NCI-H446 treated with DMSO at 0.1 percent for 48 hours (cell line): ENCODE measurements around the gene DHODH.
"Not testable (repeated sequence)": the region's sequence is repeated elsewhere in the genome, so short reads cannot be mapped to it uniquely, and the experiment has no call there.

Experiments used
- DNase-seq: peaks from one replicate; lab custom pipeline; 2025; lab: John Stamatoyannopoulos, UW

DHODH gene

DNA sequence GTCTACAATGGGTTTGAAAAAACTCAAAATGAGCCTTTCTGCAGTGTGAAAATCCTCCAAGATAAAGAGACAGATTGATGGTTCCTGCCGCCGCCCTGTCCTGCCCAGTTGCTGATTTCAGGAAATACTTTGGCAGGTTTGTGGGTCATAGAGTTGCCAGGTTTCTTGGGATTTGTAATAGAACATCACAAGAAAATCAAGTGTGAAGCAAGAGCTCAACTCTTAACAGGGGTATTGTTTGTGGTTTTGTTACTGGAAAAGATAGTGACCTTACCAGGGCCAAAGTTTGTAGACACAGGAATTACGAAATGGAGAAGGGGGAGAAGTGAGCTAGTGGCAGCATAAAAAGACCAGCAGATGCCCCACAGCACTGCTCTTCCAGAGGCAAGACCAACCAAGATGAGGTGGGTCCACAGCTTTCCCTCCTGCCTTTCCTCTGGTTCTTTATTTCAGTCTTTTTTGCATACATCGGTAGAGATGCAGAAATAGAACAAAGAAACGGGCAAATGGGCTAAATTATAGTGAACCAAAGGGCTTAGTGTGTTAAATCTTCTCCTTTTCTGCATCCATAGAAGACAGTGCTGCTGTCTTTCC is 45.8 kb downstream of the DHODH start, which contains the start of gene HP:
Gene HP (plus strand): TSS at position 252 of the 594 bp plus-strand sequence. CDS start 148 bp downstream, at position 400.
- not testable (repeated sequence) for DNase-seq

- no peak for DNase-seq
Observed at GRCh38 chr16:72055911-72056310, 47.4 kb downstream of the DHODH start.

- DNase-seq, result not testable (repeated sequence)
Observed at GRCh38 chr16:72057313-72057712, 48.8 kb downstream of the DHODH start.

DNA sequence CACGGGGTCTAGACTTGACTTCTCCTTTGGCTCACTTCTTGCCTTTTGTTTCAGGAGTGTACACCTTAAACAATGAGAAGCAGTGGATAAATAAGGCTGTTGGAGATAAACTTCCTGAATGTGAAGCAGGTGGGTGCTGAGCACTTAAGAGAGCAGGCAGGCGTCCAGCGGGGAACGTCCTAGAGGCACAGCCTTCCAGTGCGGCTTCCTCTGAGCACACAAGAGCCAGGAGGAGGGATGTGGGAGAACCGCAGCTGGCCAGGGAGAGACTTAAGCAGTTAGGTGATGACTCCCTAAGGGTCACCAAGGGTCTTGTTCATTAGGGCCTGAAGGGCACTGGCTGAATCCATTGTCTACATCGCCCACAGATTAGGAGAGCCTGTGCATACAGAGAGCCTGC is 50.5 kb downstream of the DHODH start:
- not testable (repeated sequence) for DNase-seq

DNA sequence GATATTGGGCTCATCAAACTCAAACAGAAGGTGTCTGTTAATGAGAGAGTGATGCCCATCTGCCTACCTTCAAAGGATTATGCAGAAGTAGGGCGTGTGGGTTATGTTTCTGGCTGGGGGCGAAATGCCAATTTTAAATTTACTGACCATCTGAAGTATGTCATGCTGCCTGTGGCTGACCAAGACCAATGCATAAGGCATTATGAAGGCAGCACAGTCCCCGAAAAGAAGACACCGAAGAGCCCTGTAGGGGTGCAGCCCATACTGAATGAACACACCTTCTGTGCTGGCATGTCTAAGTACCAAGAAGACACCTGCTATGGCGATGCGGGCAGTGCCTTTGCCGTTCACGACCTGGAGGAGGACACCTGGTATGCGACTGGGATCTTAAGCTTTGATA is 51.9 kb downstream of the DHODH start:
- DNase-seq, result no peak

DNA sequence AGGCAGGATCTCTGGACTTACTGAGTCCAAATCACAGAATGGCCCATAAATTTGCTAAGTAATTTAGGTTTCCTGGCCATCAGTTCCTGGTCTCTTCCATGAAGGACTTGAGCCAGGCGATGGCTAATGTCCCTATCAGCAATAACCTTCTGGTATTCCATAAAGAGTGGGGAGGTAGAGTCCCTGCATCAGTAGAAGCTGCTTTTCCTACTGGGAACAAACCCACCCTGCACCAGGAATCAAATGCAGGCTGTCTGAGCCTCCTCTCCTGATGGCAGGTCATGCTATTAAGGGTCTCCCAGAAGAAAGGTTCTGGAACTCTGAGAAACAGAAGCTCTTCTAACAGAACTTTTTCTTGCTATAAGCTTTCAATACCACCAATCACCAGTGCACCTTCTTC is 53.0 kb downstream of the DHODH start:
- no peak for DNase-seq

DNA sequence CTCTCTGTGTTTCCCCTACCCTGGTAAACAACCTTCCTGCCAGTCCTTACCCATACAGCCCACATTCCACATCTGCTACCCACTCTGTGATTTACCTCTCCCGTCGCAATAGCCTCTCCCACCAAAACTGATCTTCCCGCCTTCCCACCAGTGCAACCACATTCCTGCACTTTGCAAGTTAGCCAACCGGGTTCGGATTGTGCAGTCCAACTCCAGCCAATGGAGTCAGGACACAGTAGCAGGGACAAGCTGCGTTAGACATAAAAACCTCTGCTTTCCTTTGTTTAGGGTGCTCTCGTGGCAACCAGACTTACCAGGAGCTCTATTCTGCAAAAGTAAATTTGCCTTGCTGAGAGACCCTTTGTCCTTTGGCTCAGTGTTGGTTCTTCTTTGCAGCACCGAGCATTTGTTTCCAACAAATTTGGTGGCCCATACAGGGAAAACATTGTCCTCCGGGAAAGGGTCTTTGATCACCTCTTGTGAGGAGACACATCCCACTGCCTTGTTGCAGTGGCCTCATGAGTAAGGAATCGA is 55.9 kb downstream of the DHODH start:
- DNase-seq, result no peak

GRCh38 chr16:72066747-72067146 is 58.2 kb downstream of the DHODH start:
- DNase-seq, result no peak

DNA sequence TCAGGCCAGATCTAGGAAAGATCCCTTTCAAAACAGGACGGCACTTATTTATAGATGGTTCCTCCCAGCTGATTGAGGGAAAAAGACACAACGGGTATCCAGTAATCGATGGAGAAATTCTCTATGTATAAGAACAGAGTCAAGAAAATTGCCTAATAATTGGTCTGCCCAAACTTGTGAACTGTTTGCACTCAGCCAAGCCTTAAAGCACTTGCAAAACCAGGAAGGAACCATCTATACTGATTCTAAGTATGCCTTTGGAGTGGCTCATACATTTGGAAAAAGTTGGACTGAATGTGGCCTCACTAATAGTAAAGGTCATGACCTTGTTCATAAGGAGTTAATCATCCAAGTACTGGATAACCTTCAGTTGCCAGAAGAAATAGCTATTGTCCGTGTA is 60.4 kb downstream of the DHODH start:
- DNase-seq, result no peak

GRCh38 chr16:72072514-72073342 is 64.2 kb downstream of the DHODH start:
- DNase-seq, result no peak

DNA sequence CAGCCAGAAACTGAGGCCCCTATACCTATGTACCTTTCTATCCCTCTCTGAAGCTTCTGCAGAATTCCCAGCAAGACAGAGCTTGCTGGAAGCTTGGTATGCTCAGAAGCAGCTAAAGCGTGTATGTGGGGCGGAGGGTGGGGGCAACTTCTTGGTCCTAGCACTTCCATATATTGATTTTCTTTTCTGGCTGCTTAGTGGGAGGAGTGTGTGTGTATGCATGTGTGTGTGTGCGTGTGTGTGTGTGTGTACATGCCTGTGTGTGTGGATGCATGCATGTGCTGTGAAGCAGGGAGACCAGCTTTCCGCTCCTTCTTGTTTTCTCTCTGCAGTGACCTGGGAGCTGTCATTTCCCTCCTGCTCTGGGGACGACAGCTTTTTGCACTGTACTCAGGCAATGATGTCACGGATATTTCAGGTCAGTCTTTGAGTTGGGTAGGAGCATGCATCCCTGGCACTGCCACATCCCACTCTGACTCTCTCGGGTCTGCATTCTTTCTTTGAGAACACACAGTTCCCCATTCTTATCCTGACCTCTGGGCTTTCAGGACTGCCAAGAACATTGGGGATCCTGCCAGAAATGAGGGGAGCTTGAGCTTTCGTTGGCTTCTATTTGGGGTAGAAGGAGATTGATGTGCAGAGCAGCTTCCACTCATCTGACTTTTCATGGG is 65.2 kb downstream of the DHODH start:
- DNase-seq, result no peak

DNA sequence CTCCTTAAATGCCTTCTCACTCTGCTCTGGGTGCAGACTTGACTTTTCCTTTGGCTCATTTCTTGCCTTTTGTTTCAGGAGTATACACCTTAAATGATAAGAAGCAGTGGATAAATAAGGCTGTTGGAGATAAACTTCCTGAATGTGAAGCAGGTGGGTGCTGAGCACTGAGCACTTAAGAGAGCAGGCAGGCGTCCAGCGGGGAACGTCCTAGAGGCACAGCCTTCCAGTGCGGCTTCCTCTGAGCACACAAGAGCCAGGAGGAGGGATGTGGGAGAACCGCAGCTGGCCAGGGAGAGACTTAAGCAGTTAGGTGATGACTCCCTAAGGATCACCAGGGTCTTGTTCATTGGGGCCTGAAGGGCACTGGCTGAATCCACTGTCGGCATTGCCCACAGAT is 66.5 kb downstream of the DHODH start:
- DNase-seq, result not testable (repeated sequence)
